Measurements from ENCODE around the gene CCBE1. TPM values are rescaled to one million over a fixed set of nuclear protein-coding genes. Genes with fewer than 3 reads are reported as not detected.

CCBE1 gene
- total RNA-seq, 2 donors from 2014 or later = 0.27 to 3.1 TPM

GRCh38 chr18:59562751-59563150, 134.5 kb downstream of the CCBE1 start:
- H3K27ac ChIP-seq = no peak overlapping the region
- DNase-seq = no peak
- H3K27me3 ChIP-seq = no peaks in the 10 kb centered on the region
- H3K4me3 ChIP-seq = no peak overlapping the region
- no peaks in the 10 kb centered on the region for H3K36me3 ChIP-seq
- H3K9me3 ChIP-seq = no peaks in the 10 kb centered on the region
- intact Hi-C loops (cut with DNase I) = no loop called here
- H3K9ac ChIP-seq (ENCODE audit: low read depth in 2 of 2, low read length in 2 of 2) = no peak overlapping the region
- no peaks in the 10 kb centered on the region for H3K4me1 ChIP-seq
- no peak for TF ChIP-seq CTCF (IDR thresholded peaks at IDR 0.05)

- Histone ChIP-seq H3K27ac (no peak overlapping the region), H3K9ac (ENCODE audit: low read depth in 2 of 2, low read length in 2 of 2) (no peak overlapping the region), H3K27me3 (no peaks in the 10 kb centered on the region), H3K4me3 (no peak overlapping the region), H3K9me3 (no peaks in the 10 kb centered on the region), H3K36me3 (no peaks in the 10 kb centered on the region), H3K4me1 (no peaks in the 10 kb centered on the region)
- DNase-seq = no peak
- intact Hi-C loops (cut with DNase I) = no loop called here
- TF ChIP-seq CTCF (IDR thresholded peaks at IDR 0.05) = no peak
Observed at GRCh38 chr18:59561612-59562011, 135.6 kb downstream of the CCBE1 start.

GRCh38 chr18:59560556-59560955, 136.7 kb downstream of the CCBE1 start:
- no peak for DNase-seq
- Histone ChIP-seq H3K27ac (no peak overlapping the region), H3K4me3 (no peak overlapping the region), H3K27me3 (no peaks in the 10 kb centered on the region), H3K9me3 (no peaks in the 10 kb centered on the region), H3K4me1 (no peaks in the 10 kb centered on the region), H3K36me3 (no peaks in the 10 kb centered on the region), H3K9ac (ENCODE audit: low read depth in 2 of 2, low read length in 2 of 2) (no peak overlapping the region)
- intact Hi-C loops (cut with DNase I) = no loop called here
- no peak for TF ChIP-seq CTCF (IDR thresholded peaks at IDR 0.05)

- H3K4me3 ChIP-seq = no peak overlapping the region
- H3K4me1 ChIP-seq = no peaks in the 10 kb centered on the region
- no peaks in the 10 kb centered on the region for H3K36me3 ChIP-seq
- no peak for TF ChIP-seq CTCF (IDR thresholded peaks at IDR 0.05)
- no peaks in the 10 kb centered on the region for H3K27me3 ChIP-seq
- no peaks in the 10 kb centered on the region for H3K9me3 ChIP-seq
- DNase-seq = no peak
- H3K27ac ChIP-seq = no peak overlapping the region
- no peak overlapping the region for H3K9ac ChIP-seq (ENCODE audit: low read depth in 2 of 2, low read length in 2 of 2)
- intact Hi-C loops (cut with DNase I) = no loop called here
Observed at GRCh38 chr18:59559528-59559927, 137.7 kb downstream of the CCBE1 start.

GRCh38 chr18:59555995-59556659, 141.1 kb downstream of the CCBE1 start:
- no peak overlapping the region for H3K4me3 ChIP-seq
- H3K4me1 ChIP-seq = no peaks in the 10 kb centered on the region
- no peaks in the 10 kb centered on the region for H3K9me3 ChIP-seq
- H3K9ac ChIP-seq (ENCODE audit: low read depth in 2 of 2, low read length in 2 of 2) = no peak overlapping the region
- TF ChIP-seq CTCF (IDR thresholded peaks at IDR 0.05) = no peak
- DNase-seq = no peak
- H3K36me3 ChIP-seq = no peaks in the 10 kb centered on the region
- intact Hi-C loops (cut with DNase I) = no loop called here
- no peak overlapping the region for H3K27ac ChIP-seq
- no peaks in the 10 kb centered on the region for H3K27me3 ChIP-seq
